ENCODE results near the gene DMBT1.
"Not testable (repeated sequence)": the region's sequence is repeated elsewhere in the genome, so short reads cannot be mapped to it uniquely, and the experiment has no call there.

DMBT1 gene

DNA sequence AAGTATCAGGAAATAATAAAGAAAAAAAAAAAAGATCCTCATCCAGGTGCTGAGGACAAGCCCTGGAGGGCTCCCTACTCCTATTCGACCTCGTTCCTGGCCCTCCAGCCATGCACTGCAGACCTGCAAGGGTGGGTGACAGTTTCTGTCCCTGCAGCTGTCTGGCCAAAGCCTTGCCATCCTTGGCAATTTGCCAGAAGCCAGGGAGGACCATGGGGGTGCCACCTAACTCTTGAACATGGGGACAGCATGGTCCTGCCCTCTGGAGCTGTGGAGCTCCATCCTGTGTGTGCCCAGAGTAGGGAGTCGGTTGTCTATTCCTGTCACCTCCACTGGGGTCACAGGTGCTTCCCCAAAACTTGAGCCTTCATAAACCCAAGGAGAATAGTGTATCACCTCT lies 27.8 kb downstream of the DMBT1 start:
- DNase-seq = no peak

- DNase-seq = no peak
These were observed 29.6 kb downstream of the DMBT1 start for GRCh38 chr10:122590153-122590552.

DNA sequence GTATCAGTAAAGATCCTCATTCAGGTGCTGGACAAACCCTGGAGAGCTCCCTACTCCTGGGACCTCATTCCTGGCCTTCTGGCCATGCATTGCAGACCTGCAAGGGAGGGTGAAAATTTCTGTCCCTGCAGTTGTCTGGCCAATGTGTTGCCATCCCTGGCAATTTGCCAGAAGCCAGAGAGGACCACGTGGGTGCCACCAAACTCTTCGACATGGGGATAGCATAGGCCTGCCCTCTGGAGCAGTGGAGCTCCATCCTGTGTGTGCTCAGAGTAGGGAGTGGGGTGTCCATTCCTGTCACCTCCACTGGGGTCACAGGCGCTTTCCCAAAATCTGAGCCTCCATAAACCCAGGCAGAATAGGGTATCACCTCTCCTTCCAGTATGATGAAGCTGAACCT lies 31.2 kb downstream of the DMBT1 start:
- DNase-seq = no peak

GRCh38 chr10:122592161-122592560 lies 31.6 kb downstream of the DMBT1 start:
- DNase-seq = no peak

DNA sequence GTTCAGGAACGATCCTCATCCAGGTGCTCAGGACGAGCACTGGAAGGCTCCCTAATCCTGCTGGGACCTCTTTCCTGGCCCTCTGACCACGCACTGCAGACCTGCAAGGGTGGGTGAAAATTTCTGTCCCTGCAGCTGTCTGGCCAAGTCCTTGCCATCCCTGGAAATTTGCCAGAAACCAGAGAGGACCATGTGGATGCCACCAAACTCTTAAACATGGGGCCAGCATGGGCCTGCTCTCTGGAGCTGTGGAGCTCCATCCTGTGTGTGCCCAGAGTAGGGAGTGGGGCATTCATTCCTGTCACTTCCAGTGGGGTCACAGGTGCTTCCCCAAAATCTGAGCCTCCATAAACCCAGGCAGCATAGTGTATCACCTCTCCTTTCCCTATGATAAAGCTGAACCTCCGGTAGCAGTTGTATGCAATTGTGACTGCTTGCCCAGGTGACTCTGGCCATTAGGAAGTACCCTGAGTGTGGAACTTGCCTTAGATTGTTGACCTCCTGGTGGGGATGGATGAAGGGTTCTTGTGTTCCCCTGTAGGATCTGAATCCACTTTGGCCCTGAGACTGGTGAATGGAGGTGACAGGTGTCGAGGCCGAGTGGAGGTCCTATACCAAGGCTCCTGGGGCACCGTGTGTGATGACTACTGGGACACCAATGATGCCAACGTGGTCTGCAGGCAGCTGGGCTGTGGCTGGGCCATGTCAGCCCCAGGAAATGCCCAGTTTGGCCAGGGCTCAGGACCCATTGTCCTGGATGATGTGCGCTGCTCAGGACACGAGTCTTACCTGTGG lies 57.1 kb downstream of the DMBT1 start:
- no peak for DNase-seq

- no peak for DNase-seq
These were observed 58.1 kb downstream of the DMBT1 start for GRCh38 chr10:122618461-122619165.

DNA sequence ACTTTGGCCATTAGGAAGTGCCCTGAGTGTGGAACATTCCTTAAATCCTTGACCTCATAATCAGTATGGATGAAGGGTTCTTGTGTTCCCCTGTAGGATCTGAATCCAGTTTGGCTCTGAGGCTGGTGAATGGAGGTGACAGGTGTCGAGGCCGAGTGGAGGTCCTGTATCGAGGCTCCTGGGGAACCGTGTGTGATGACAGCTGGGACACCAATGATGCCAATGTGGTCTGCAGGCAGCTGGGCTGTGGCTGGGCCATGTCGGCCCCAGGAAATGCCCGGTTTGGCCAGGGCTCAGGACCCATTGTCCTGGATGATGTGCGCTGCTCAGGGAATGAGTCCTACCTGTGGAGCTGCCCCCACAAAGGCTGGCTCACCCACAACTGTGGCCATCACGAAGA lies 60.4 kb downstream of the DMBT1 start:
- DNase-seq = not testable (repeated sequence)

DNA sequence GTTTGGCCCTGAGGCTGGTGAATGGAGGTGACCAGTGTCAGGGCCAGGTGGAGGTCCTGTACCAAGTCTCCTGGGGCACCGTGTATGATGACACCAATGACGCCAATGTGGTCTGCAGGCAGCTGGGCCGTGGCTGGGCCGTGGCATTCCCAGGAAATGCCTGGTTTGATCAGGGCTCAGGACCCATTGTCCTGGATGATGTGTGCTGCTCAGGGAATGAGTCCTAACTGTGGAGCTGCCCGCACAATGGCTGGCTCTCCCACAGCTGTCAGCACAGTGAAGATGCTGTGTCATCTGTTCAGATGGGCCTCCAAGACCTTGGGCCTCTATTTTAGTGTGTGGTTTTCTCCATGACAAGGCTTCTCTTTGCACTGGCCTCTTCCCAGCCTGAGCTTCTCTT lies 64.0 kb downstream of the DMBT1 start:
- DNase-seq = no peak

DNA sequence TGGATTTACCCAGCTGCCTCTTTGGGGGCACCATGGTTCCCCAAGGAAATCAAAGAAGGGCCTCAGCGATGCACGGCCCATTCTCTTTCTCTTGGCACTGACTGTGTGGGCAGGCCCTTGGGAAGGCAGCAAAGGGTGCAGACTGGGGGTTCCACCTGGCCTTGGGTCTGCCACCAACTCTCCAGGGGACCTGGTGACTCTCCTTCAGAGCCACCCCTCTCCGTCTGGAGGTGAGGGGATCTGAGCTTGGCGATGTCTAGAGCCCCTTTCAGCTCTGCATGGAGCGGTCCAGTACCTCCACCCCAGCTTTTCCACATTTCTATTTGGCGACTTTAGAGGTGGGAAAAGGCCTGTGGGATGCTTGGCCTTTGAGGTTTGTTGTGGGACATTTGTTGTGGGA lies 70.0 kb downstream of the DMBT1 start:
- no peak for DNase-seq

GRCh38 chr10:122632031-122632430 lies 71.5 kb downstream of the DMBT1 start:
- peak; percentile 51 for DNase-seq

DNA sequence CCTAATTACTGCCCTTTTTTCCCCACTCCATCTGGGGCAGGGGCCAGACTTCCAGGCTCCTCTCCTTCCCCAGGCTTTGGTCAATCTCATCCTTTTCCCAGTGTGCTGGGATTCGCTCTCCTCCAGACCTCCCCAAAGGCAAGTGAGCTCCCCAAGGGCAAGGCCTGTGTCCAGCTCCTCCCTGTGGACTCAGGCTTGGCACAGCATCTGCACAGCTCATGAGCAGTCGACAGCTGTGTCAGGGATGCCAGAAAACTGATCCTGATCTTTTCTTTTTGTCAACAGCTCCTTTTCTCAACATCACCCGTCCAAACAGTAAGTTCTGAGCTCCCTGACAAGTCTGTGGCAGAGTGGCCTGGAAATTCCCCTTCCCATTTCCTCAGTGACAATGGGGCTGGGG lies 72.0 kb downstream of the DMBT1 start:
- no peak for DNase-seq

- no peak for DNase-seq
These were observed 76.4 kb downstream of the DMBT1 start for GRCh38 chr10:122636953-122637352.

DNA sequence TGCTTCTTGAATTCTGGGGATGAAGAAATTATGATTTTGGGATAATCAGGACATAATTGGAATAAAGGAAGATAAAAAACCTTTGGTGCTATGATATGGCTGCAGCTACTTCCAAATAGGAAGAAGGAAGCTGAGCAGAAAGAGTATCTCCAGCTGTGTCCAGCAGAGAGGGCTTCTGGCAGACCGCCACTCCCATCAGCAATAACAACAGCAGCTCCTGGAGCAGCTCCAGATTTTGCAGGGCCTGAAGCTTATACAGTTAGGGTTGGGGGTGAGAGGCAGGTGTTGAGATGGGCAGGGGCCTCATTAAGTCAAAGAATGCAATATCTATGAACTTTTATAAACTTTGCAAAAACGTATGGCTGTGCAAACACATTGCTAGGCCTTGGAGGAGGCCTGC lies 76.8 kb downstream of the DMBT1 start:
- DNase-seq = peak; percentile 66

DNA sequence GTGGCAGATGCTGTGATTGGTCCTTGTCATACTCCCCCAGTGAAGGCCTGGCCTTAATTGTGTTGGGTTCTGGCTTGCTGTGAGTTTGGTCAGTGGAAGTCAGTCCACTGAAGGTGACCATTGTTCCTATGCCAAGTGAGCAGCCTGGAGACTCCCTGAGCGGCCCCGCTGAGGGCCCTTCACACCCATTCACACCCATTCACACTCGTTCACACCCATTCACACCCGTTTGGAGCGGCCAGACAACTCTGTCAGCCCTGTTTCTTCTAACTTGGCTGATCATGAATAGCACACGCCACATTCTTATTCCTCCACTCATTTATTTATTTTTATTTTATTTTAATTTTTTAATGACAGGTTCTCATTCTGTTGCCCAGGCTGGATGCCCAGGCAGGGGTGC lies 77.6 kb downstream of the DMBT1 start:
- no peak for DNase-seq

- DNase-seq = peak; percentile 85
These were observed 79.2 kb downstream of the DMBT1 start for GRCh38 chr10:122639801-122640200.

GRCh38 chr10:122640921-122641320 lies 80.4 kb downstream of the DMBT1 start:
- no peak for DNase-seq

GRCh38 chr10:122642726-122643605 lies 82.4 kb downstream of the DMBT1 start:
- no peak for DNase-seq

DNA sequence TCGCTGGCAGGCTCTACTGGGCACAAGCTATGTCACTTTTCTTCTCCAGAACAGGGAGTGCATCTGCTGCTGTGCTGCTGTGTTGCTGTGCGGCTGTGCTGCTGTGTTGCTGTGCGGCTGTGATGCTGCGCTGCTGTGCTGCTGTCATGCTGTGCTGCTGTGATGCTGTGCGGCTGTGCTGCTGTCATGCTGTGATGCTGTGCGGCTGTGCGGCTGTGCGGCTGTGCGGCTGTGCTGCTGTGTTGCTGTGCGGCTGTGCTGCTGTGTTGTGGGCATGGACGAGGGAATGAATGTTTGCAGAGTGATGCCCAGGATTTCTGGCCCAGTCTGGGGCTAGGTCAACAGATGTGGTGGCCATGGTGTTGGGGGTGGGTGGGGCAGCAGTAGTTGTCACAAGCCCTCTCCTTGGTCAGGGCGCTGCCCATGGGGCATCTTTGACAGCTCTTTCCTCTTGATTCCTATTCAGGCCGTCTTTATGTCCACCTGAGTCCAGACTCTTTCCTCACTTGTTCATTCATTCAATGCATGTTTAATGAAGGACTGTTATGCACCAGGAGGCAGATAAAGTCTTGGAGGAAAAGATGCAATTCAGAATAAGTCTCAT lies 83.5 kb downstream of the DMBT1 start:
- DNase-seq = no peak

GRCh38 chr10:122646511-122647382 lies 86.2 kb downstream of the DMBT1 start:
- DNase-seq = no peak

DNA sequence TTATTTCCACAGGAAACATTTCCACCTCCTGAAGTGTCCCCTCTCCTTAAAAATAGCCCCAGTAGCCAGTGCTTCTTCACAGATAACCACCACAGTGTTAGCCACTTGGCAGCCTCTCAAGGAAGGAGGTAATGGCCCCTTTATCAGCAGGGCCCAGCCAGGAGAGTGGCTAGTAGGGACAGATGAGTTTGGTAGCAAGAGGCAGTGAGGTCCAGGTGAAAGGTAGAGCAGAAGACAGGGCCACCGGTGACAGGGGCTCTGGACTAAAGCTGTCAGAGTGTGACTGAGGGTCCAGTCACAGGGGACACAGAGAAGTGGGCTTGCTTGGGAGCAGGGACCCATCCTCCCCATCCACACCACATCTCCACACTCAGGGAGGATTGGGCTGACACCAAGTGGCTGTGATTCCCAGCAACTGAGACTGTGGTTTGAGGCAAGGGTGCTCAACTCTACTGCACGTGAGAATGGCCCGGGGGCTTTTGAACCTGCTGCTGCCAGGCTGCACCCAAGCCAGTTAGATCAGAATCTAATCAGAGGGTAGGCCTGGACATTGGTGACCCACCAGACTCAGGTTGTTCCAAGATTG lies 86.9 kb downstream of the DMBT1 start:
- DNase-seq = no peak

DNA sequence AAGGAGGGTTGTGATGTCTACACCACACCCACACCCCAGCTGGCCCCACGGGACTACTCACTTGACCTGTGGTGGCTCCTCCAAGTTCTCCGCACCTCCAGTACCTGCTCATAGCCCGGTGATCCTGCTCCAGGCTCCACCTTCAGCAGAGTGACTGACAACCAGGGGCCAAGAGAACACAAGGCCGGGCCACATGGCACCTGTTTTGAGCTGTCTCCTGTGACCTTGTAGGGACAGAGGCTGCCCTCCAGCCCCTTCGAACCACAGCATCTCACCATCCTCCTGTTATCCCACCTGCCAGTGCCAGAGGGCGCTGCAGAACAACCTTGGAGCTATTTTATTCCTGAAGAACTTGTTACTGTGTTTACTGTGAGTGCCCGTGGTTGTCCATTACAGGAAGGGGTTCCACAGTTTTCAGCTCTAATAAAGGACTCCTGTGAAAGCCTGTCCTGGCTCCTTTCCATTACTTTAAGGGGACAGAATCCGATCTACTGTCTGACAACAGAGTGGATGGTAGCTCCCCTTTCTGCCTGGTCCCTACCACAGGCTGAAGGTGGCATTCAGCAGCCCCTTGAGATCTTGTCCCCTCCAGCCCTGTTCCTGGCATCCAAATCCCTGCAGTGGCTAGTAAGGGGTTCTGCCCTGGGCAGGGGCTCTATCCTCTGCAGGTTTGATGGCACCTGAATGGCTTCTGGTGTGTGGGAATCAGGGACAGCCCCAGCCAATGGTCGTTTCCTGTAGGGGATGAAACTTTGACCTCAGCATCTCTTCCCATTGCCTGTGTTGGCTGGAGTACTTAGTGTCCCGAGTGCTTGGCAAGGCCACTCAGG lies 88.3 kb downstream of the DMBT1 start:
- peak; percentile 43 for DNase-seq

Measured in NCI-H345 (cell line).